ENCODE data around the gene ZC3H7B.

DNA sequence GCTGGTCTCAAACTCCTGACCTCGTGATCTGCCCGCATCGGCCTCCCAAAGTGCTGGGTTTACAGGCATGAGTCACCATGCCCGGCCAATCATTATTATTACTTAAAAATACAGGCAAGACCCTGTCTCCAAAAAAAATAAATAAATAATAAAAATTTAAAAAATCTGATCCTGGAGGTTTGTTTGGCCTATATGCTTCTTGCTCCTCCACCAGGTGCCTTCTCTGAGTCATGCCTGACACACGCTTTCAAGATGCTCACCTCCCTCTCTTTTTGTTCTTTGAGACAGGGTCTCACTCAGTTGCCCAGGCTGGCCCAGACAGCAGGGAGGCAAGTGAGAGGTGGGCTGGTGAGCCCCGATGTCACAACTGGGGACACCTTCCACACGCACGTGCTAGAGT lies 13.5 kb downstream of the ZC3H7B start:
- TF ChIP-seq, protein P1, sequence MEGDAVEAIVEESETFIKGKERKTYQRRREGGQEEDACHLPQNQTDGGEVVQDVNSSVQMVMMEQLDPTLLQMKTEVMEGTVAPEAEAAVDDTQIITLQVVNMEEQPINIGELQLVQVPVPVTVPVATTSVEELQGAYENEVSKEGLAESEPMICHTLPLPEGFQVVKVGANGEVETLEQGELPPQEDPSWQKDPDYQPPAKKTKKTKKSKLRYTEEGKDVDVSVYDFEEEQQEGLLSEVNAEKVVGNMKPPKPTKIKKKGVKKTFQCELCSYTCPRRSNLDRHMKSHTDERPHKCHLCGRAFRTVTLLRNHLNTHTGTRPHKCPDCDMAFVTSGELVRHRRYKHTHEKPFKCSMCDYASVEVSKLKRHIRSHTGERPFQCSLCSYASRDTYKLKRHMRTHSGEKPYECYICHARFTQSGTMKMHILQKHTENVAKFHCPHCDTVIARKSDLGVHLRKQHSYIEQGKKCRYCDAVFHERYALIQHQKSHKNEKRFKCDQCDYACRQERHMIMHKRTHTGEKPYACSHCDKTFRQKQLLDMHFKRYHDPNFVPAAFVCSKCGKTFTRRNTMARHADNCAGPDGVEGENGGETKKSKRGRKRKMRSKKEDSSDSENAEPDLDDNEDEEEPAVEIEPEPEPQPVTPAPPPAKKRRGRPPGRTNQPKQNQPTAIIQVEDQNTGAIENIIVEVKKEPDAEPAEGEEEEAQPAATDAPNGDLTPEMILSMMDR (IDR thresholded peaks at IDR 0.05; ENCODE audit: insufficient read depth, low read length) = no peak
- TF ChIP-seq, protein P2, sequence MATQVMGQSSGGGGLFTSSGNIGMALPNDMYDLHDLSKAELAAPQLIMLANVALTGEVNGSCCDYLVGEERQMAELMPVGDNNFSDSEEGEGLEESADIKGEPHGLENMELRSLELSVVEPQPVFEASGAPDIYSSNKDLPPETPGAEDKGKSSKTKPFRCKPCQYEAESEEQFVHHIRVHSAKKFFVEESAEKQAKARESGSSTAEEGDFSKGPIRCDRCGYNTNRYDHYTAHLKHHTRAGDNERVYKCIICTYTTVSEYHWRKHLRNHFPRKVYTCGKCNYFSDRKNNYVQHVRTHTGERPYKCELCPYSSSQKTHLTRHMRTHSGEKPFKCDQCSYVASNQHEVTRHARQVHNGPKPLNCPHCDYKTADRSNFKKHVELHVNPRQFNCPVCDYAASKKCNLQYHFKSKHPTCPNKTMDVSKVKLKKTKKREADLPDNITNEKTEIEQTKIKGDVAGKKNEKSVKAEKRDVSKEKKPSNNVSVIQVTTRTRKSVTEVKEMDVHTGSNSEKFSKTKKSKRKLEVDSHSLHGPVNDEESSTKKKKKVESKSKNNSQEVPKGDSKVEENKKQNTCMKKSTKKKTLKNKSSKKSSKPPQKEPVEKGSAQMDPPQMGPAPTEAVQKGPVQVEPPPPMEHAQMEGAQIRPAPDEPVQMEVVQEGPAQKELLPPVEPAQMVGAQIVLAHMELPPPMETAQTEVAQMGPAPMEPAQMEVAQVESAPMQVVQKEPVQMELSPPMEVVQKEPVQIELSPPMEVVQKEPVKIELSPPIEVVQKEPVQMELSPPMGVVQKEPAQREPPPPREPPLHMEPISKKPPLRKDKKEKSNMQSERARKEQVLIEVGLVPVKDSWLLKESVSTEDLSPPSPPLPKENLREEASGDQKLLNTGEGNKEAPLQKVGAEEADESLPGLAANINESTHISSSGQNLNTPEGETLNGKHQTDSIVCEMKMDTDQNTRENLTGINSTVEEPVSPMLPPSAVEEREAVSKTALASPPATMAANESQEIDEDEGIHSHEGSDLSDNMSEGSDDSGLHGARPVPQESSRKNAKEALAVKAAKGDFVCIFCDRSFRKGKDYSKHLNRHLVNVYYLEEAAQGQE (IDR thresholded peaks at IDR 0.05; ENCODE audit: insufficient replicate concordance, low read depth) = no peak
- TF ChIP-seq POLR2AphosphoS5 (IDR thresholded peaks at IDR 0.05; ENCODE audit: low read depth) (no peak), GABPA (IDR thresholded peaks at IDR 0.05; ENCODE audit: low read depth) (no peak), SPI1 (IDR thresholded peaks at IDR 0.05; ENCODE audit: borderline replicate concordance, low read depth) (no peak)
